ENCODE results near the gene PPP1R12C. TPM values are rescaled to one million over a fixed set of nuclear protein-coding genes. Genes with fewer than 3 reads are reported as not detected.

PPP1R12C gene
- total and polyA plus RNA-seq, 10 of the 15 experiments (the other 5 are each of a cell fraction or from before 2014, with no cell fraction given) = 1.4 to 84.7 (median 20.5) TPM

DNA sequence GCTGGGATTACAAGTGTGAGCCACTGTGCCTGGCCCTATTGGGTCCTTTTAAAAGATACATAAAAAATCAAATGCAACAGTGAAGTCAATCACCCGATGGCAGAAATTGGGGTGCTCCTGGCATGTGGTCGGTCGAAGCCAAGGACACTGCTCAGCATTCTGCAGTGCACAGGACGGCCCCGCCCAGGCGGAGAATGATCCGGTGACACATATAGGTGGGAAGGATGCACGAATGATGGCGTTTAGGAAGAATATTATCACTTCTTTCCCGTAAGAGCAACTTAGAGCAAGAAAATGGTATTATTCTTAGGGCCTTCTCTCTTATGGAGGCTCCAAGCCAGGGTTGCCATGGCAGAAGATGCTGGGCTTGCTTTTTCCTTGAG, 76.2 kb downstream of the PPP1R12C start (continued):
- no peak for TF ChIP-seq ESRRA (IDR thresholded peaks at IDR 0.05; ENCODE audit: low read length)

Small RNA genes within 50 kb of the gene (microRNA-seq; reads per million reads assigned to microRNA genes)
- not detected for gene MIR7975

Small RNA genes within 50 kb of the gene (small RNA-seq; reads per million reads assigned to genes)
- not detected for gene MIR7975
- not detected for gene RF01210

Other genes starting within 250 kb of the PPP1R12C start
Only the 7 nearest of the 20 such genes appear.
- not detected in 2 replicates for gene GP6, start 79.4 kb downstream of the PPP1R12C start, total RNA-seq (2014; rRNA removed)
- not detected in 2 replicates for gene GP6, start 79.4 kb downstream of the PPP1R12C start, total RNA-seq (2014; rRNA removed; fragmentation: Illumina TruSeq; extraction: Trizol)
- not detected in 2 replicates for gene GP6, start 79.4 kb downstream of the PPP1R12C start, total RNA-seq (2021)
- gene GP6, start 79.4 kb downstream of the PPP1R12C start, polyA plus RNA-seq (2011; rRNA removed) = not detected in 2 replicates
- gene GP6, start 79.4 kb downstream of the PPP1R12C start, polyA plus RNA-seq (2014; fragmentation: Illumina TruSeq; extraction: Trizol) = not detected in 2 replicates
- gene GP6, start 79.4 kb downstream of the PPP1R12C start, polyA plus RNA-seq (2014; fragmentation: Nextera tagmentation; extraction: Ambion mirVana) = not detected
- gene GP6, start 79.4 kb downstream of the PPP1R12C start, polyA plus RNA-seq (2014; rRNA removed) = not detected in 2 replicates
- not detected for gene GP6, start 79.4 kb downstream of the PPP1R12C start, polyA plus RNA-seq (2016; fragmentation: Nextera tagmentation; extraction: Ambion mirVana)
- gene RDH13, start 54.5 kb downstream of the PPP1R12C start, total RNA-seq (2014; rRNA removed) = 9.3 TPM in 2 replicates
- 3.8 and 4.0 TPM in 2 replicates for gene RDH13, start 54.5 kb downstream of the PPP1R12C start, total RNA-seq (2014; rRNA removed; fragmentation: Illumina TruSeq; extraction: Trizol)
- 10.0 and 10.1 TPM in 2 replicates for gene RDH13, start 54.5 kb downstream of the PPP1R12C start, total RNA-seq (2021)
- gene RDH13, start 54.5 kb downstream of the PPP1R12C start, polyA plus RNA-seq (2011; rRNA removed) = 9.0 and 11.6 TPM in 2 replicates
- gene RDH13, start 54.5 kb downstream of the PPP1R12C start, polyA plus RNA-seq (2014; fragmentation: Illumina TruSeq; extraction: Trizol) = 4.1 and 5.0 TPM in 2 replicates
- 1 to 10 TPM; 1.3 to 1.7 TPM for gene RDH13, start 54.5 kb downstream of the PPP1R12C start, polyA plus RNA-seq (2014; fragmentation: Nextera tagmentation; extraction: Ambion mirVana)
- gene RDH13, start 54.5 kb downstream of the PPP1R12C start, polyA plus RNA-seq (2014; rRNA removed) = 7.7 and 8.5 TPM in 2 replicates
- 10 to 100 TPM in 1 of 2 experiments, 1 to 10 TPM in 1; 9.8 to 11.5 TPM for gene RDH13, start 54.5 kb downstream of the PPP1R12C start, polyA plus RNA-seq (2016; fragmentation: Nextera tagmentation; extraction: Ambion mirVana)
- gene EPS8L1, start 41.8 kb downstream of the PPP1R12C start, total RNA-seq (2014; rRNA removed) = 0.68 and 1.4 TPM in 2 replicates
- gene EPS8L1, start 41.8 kb downstream of the PPP1R12C start, total RNA-seq (2014; rRNA removed; fragmentation: Illumina TruSeq; extraction: Trizol) = 0.64 and 0.72 TPM in 2 replicates
- 1.8 and 2.2 TPM in 2 replicates for gene EPS8L1, start 41.8 kb downstream of the PPP1R12C start, total RNA-seq (2021)
- gene EPS8L1, start 41.8 kb downstream of the PPP1R12C start, polyA plus RNA-seq (2011; rRNA removed) = 0.71 and 0.82 TPM in 2 replicates
- gene EPS8L1, start 41.8 kb downstream of the PPP1R12C start, polyA plus RNA-seq (2014; fragmentation: Illumina TruSeq; extraction: Trizol) = 0.72 TPM in 1 of 2 replicates, not detected in the other
- gene EPS8L1, start 41.8 kb downstream of the PPP1R12C start, polyA plus RNA-seq (2014; fragmentation: Nextera tagmentation; extraction: Ambion mirVana) = not detected
- 1.5 and 1.8 TPM in 2 replicates for gene EPS8L1, start 41.8 kb downstream of the PPP1R12C start, polyA plus RNA-seq (2014; rRNA removed)
- gene EPS8L1, start 41.8 kb downstream of the PPP1R12C start, polyA plus RNA-seq (2016; fragmentation: Nextera tagmentation; extraction: Ambion mirVana) = 1 to 10 TPM; 1.2 to 2.1 TPM
- gene TNNT1, start 31.6 kb upstream of the PPP1R12C start, total RNA-seq (2014; rRNA removed) = not detected in 2 replicates
- not detected in 2 replicates for gene TNNT1, start 31.6 kb upstream of the PPP1R12C start, total RNA-seq (2014; rRNA removed; fragmentation: Illumina TruSeq; extraction: Trizol)
- 0.62 TPM in 1 of 2 replicates, not detected in the other for gene TNNT1, start 31.6 kb upstream of the PPP1R12C start, total RNA-seq (2021)
- gene TNNT1, start 31.6 kb upstream of the PPP1R12C start, polyA plus RNA-seq (2011; rRNA removed) = 0.26 TPM in 1 of 2 replicates, not detected in the other
- gene TNNT1, start 31.6 kb upstream of the PPP1R12C start, polyA plus RNA-seq (2014; fragmentation: Illumina TruSeq; extraction: Trizol) = not detected in 2 replicates
- gene TNNT1, start 31.6 kb upstream of the PPP1R12C start, polyA plus RNA-seq (2014; fragmentation: Nextera tagmentation; extraction: Ambion mirVana) = not detected
- not detected in 2 replicates for gene TNNT1, start 31.6 kb upstream of the PPP1R12C start, polyA plus RNA-seq (2014; rRNA removed)
- under 1 TPM in 1 of 2 experiments, not detected in 1; 0.37 TPM for gene TNNT1, start 31.6 kb upstream of the PPP1R12C start, polyA plus RNA-seq (2016; fragmentation: Nextera tagmentation; extraction: Ambion mirVana)
- gene TNNI3, start 40.1 kb upstream of the PPP1R12C start, total RNA-seq (2014; rRNA removed) = not detected in 2 replicates
- gene TNNI3, start 40.1 kb upstream of the PPP1R12C start, total RNA-seq (2014; rRNA removed; fragmentation: Illumina TruSeq; extraction: Trizol) = not detected in 2 replicates
- gene TNNI3, start 40.1 kb upstream of the PPP1R12C start, total RNA-seq (2021) = not detected in 2 replicates
- 0.23 TPM in 1 of 2 replicates, not detected in the other for gene TNNI3, start 40.1 kb upstream of the PPP1R12C start, polyA plus RNA-seq (2011; rRNA removed)
- gene TNNI3, start 40.1 kb upstream of the PPP1R12C start, polyA plus RNA-seq (2014; fragmentation: Illumina TruSeq; extraction: Trizol) = not detected in 2 replicates
- gene TNNI3, start 40.1 kb upstream of the PPP1R12C start, polyA plus RNA-seq (2014; fragmentation: Nextera tagmentation; extraction: Ambion mirVana) = not detected
- not detected in 2 replicates for gene TNNI3, start 40.1 kb upstream of the PPP1R12C start, polyA plus RNA-seq (2014; rRNA removed)
- not detected for gene TNNI3, start 40.1 kb upstream of the PPP1R12C start, polyA plus RNA-seq (2016; fragmentation: Nextera tagmentation; extraction: Ambion mirVana)
- not detected in 2 replicates for gene DNAAF3, start 49.0 kb upstream of the PPP1R12C start, total RNA-seq (2014; rRNA removed)
- not detected in 2 replicates for gene DNAAF3, start 49.0 kb upstream of the PPP1R12C start, total RNA-seq (2014; rRNA removed; fragmentation: Illumina TruSeq; extraction: Trizol)
- not detected in 2 replicates for gene DNAAF3, start 49.0 kb upstream of the PPP1R12C start, total RNA-seq (2021)
- not detected in 2 replicates for gene DNAAF3, start 49.0 kb upstream of the PPP1R12C start, polyA plus RNA-seq (2011; rRNA removed)
- not detected in 2 replicates for gene DNAAF3, start 49.0 kb upstream of the PPP1R12C start, polyA plus RNA-seq (2014; fragmentation: Illumina TruSeq; extraction: Trizol)
- gene DNAAF3, start 49.0 kb upstream of the PPP1R12C start, polyA plus RNA-seq (2014; fragmentation: Nextera tagmentation; extraction: Ambion mirVana) = not detected
- not detected in 2 replicates for gene DNAAF3, start 49.0 kb upstream of the PPP1R12C start, polyA plus RNA-seq (2014; rRNA removed)
- not detected for gene DNAAF3, start 49.0 kb upstream of the PPP1R12C start, polyA plus RNA-seq (2016; fragmentation: Nextera tagmentation; extraction: Ambion mirVana)
- not detected in 2 replicates for gene SYT5, start 62.7 kb upstream of the PPP1R12C start, total RNA-seq (2014; rRNA removed)
- not detected in 2 replicates for gene SYT5, start 62.7 kb upstream of the PPP1R12C start, total RNA-seq (2014; rRNA removed; fragmentation: Illumina TruSeq; extraction: Trizol)
- not detected in 2 replicates for gene SYT5, start 62.7 kb upstream of the PPP1R12C start, total RNA-seq (2021)
- gene SYT5, start 62.7 kb upstream of the PPP1R12C start, polyA plus RNA-seq (2011; rRNA removed) = 0.26 TPM in 1 of 2 replicates, not detected in the other
- gene SYT5, start 62.7 kb upstream of the PPP1R12C start, polyA plus RNA-seq (2014; fragmentation: Illumina TruSeq; extraction: Trizol) = not detected in 2 replicates
- gene SYT5, start 62.7 kb upstream of the PPP1R12C start, polyA plus RNA-seq (2014; fragmentation: Nextera tagmentation; extraction: Ambion mirVana) = not detected
- gene SYT5, start 62.7 kb upstream of the PPP1R12C start, polyA plus RNA-seq (2014; rRNA removed) = 0.09 and 0.79 TPM in 2 replicates
- under 1 TPM in 1 of 2 experiments, not detected in 1; 0.04 TPM for gene SYT5, start 62.7 kb upstream of the PPP1R12C start, polyA plus RNA-seq (2016; fragmentation: Nextera tagmentation; extraction: Ambion mirVana)